GM18502 (cell line): ENCODE data around the gene TRMT61B.

ENCODE experiments used
- ATAC-seq: cut with Tn5 transposase; IDR thresholded peaks from one replicate; pipeline ENCODE4 v1.9.1; 2021; ENCODE audit warnings: mild to moderate bottlenecking; ENCODE audit not compliant: unreplicated experiment, poor library complexity

TRMT61B gene

DNA sequence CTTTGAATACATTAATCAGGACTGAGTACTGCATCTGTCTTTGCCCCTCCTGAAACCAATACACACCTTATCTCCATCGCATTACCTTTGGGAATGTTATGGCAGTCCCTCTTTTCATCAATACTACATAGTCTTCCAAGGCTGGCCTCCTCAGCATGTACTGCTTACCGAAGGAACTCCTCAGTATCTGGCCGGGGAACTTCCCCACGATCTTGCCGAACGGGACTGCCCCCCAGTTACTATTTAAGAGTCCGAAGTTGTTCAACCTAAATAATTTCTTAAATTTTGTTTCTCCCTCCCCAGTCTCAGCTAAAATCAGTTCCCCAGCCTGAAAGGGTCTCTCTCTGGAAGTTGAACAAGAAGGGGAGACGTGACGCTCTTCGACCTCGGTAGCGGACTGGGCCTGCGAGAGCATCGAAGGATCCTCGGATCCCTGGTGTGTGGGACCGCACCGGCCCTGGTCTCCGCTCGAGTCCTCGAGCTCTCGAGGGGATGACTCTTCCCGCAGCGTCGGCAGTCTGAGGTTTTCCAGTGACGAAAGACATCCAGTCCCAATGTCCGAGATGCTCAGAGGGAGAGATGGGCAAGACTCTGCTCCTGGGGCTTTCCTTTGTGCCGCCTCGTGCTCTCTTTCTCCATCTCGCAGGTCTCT, 489 bp downstream of the TRMT61B start:
- ATAC-seq = peak; percentile 7

- no peak for ATAC-seq
Observed at GRCh38 chr2:28868611-28869010, 1.5 kb downstream of the TRMT61B start.

GRCh38 chr2:28855977-28856376, 14.1 kb downstream of the TRMT61B start:
- no peak for ATAC-seq

GRCh38 chr2:28855193-28855592, 14.9 kb downstream of the TRMT61B start:
- ATAC-seq = no peak

DNA sequence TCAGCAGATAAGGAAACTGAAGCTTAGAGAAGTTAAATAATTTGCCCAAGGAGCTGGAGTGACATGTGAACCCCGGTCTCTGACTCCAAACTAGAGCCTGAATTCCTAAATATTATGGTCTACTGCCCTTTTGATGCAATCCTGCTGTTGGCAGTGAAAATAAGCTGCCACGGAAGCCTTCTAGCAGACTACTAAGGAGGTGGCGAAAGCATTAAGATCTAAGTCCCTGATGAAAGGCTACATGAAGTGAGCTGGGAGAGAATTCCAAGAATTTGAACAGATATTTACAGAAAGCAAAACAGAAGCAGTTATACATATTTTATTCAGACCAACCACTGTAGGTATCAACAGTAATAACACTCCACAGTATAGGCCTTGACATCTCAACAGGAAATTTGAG, 28.1 kb downstream of the TRMT61B start:
- no peak for ATAC-seq

DNA sequence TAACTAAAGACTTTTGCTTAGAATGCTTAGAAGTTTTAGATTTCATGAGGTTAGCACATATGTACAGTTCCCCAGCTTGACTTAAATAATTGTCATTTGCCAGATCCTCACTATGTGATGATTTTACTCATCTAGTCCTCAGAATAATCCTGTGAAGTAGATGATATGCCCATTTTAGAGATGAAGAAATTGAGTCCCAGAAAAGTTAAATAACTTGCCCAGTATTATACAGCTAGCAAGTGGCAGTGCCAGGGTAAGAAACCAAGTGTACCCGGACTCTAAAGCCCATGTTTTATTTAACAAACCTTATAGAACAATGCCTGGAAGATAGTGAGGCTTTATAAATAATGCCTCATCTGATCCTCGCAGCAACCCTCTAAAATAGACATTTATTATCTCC, 31.1 kb downstream of the TRMT61B start:
- ATAC-seq = no peak

GRCh38 chr2:28835781-28836180, 34.3 kb downstream of the TRMT61B start:
- ATAC-seq = no peak

DNA sequence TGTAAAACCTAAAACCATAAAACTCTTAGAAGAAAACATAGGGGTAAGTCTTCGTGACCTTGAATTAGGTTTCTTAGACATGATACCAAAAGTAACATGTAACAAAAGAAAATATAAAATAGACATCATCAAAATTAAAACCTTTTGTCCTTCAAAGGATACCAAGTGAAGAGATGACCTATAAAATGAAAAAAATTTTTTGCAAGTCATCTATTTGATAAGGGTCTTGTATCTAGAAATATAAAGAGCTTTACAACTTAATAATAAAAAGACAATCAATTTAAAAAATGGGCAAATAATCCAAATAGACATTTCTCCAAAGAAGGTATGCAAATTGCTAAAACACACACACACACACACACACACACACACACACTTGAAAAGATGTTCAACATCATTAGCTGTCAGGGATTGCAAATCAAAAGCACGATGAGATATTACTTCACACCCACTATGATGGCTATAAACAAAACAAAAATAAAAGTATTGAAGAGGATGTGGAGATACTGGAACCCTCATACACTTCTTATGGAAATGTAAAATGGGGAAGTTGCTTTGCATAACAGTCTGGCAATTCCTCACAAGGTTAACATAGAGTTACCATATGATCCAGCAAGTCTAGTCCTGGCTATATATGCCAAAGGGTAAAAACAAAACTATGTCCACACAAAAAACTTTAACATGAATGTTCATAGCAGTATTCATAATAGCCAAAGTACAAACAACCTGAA, 36.2 kb downstream of the TRMT61B start:
- no peak for ATAC-seq

DNA sequence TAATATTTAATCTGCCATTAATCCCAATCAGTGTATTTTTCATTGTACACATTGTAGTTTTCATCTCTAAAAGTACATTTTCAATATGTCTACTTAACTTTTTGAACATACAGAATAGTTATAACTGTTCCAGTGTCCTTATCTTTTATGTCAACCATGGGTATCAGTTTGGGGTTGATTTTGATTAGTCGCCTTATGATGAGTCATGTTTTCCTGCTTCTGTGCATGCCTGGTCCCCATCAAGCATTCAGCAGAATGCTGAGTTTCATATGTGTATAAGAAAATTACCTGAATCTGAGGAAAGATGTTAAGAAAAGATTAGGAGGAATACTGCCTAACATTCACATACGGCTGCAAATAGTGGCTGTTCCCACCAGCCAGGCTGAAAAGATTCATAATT, 41.7 kb downstream of the TRMT61B start:
- ATAC-seq = no peak

DNA sequence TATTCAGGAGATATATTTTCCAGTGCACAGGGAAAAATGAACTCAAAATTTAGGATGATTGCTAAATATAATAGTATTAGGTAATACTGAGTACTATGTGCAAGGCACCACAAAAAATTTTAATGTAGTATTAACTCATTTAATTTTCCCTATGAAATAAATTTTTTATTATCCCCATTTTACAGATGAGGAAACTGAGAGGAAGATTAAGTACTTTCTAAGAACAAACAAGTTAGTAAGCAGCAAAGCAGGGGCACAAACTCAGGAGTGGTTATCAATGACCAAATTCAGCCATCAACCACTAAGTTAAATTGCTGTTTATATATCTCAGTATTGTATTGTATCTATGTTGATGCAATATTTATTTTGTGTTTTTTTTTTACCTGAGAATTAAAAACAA, 45.2 kb downstream of the TRMT61B start:
- ATAC-seq = no peak

GRCh38 chr2:28824207-28824606, 45.9 kb downstream of the TRMT61B start:
- ATAC-seq = no peak

DNA sequence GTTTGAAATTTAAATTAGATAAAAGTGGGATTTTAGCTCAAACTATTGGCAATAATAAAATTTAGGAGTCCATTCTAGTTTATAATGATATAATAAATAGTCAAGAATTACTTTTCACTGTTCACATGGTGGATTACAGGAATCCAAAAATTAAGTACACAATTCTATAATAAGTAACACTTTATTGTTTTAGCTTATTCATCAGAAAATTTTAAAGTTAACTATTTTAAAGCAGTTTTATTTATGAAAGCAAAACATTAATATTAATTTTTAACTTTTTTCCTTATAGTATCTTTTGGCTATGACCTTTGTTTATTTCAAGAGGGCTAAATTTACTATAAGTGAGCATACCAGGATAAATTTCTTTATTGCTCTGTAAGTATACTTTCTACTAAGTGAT, 48.1 kb downstream of the TRMT61B start:
- no peak for ATAC-seq

GRCh38 chr2:28821295-28821958, 48.7 kb downstream of the TRMT61B start:
- ATAC-seq = no peak

GRCh38 chr2:28818053-28818452, 52.1 kb downstream of the TRMT61B start:
- ATAC-seq = no peak

GRCh38 chr2:28810384-28811285, 59.5 kb downstream of the TRMT61B start, which contains the start of gene SPDYA:
Gene SPDYA (plus strand): TSS chr2:28810834. CDS start chr2:28816015, 5,181 bp downstream.
- ATAC-seq = peak; percentile 86

- ATAC-seq = no peak
Observed at GRCh38 chr2:28809927-28810326, 60.2 kb downstream of the TRMT61B start.

DNA sequence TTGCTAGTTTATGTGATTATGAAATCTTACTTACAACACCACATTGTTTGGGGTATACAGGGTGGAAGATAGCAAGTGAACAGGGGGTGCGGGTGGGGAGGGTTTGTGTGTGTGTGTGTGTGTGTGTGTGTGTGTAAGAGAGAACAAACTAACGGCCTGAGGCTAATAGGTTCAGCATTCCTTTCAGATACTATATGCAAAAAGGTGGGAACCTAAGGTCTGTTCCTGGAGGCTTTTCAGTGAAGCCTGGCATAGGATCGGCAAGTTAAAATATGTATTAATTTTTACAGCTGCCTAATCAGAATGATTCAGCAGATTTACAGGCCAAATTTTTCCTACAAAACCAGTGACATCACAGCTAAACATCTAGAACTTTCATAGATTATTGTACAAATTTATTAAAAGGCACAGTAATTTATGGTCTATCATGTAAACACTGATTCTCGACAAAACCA, 67.1 kb downstream of the TRMT61B start:
- no peak for ATAC-seq

GRCh38 chr2:28801726-28802125, 68.4 kb downstream of the TRMT61B start:
- ATAC-seq = no peak
